Natural killer cell (primary cell): ENCODE measurements around the gene ASTN2. TPM values are rescaled to one million over a fixed set of nuclear protein-coding genes. Genes with fewer than 3 reads are reported as not detected.

Experiments used
- ATAC-seq, 3 donors: fragments of 150-1000 bp in 2 of 3; fragments of 200-7000 bp in 1 of 3; cut with Tn5 transposase; 1 replicate in 1 of 3; 2 replicates in 2 of 3; pipeline ENCODE4 v1.10.0; 2021; ENCODE audit warnings: mild to moderate bottlenecking in 2 of 3, moderate library complexity in 2 of 3
- DNase-seq, 2 donors: peaks; one replicate each; pipeline versions ENCODE4 v3.0.0 to v3.0.0-alpha.2; 2013 to 2021; ENCODE audit warnings: mixed read lengths in 1 of 2
- H3K27ac ChIP-seq: one replicate; pipeline ENCODE4 v1.5.1; 2013; ENCODE audit warnings: mild to moderate bottlenecking, low read length
- H3K27me3 ChIP-seq: one replicate; pipeline ENCODE4 v1.6.1; 2013; ENCODE audit warnings: low read length; ENCODE audit not compliant: control insufficient read depth, insufficient read depth
- H3K36me3 ChIP-seq: one replicate; pipeline ENCODE4 v1.6.1; 2013; ENCODE audit warnings: low read length; ENCODE audit not compliant: control insufficient read depth, insufficient read depth
- H3K4me1 ChIP-seq: one replicate; pipeline ENCODE4 v1.6.1; 2013; ENCODE audit warnings: low read length; ENCODE audit not compliant: control insufficient read depth, insufficient read depth
- H3K4me3 ChIP-seq: one replicate; pipeline ENCODE4 v1.5.1; 2013; ENCODE audit warnings: low read length
- H3K9me3 ChIP-seq: one replicate; pipeline ENCODE4 v1.6.1; 2013; ENCODE audit warnings: low read length; ENCODE audit not compliant: control insufficient read depth, insufficient read depth
- H3K27ac Mint-ChIP-seq, 2 donors: one replicate each; pipeline ENCODE4 v1.8.0; 2022; ENCODE audit warnings: mild to moderate bottlenecking in 2 of 2, mixed read lengths in 2 of 2, moderate library complexity in 1 of 2
- H3K27me3 Mint-ChIP-seq, 2 donors: one replicate each; pipeline ENCODE4 v1.8.0; 2022; ENCODE audit warnings: low read depth in 2 of 2, mixed read lengths in 2 of 2
- H3K36me3 Mint-ChIP-seq: one replicate; pipeline ENCODE4 v1.8.0; 2022; ENCODE audit warnings: mixed read lengths
- H3K4me1 Mint-ChIP-seq, 2 donors: one replicate each; pipeline ENCODE4 v1.8.0; 2022; ENCODE audit warnings: mixed read lengths in 2 of 2
- H3K4me3 Mint-ChIP-seq: one replicate; pipeline ENCODE4 v1.8.0; 2022; ENCODE audit warnings: mild to moderate bottlenecking, moderate library complexity, mixed read lengths
- H3K9me3 Mint-ChIP-seq, 2 donors: one replicate each; pipeline ENCODE4 v1.8.0; 2022; ENCODE audit warnings: mixed read lengths in 2 of 2
- WGBS: methylation state at CpG from one replicate; pipeline ENCODE4 v1.1.7; 2013; ENCODE audit warnings: missing lambda C conversion rate; ENCODE audit not compliant: insufficient coverage; 5-methylcytosine and 5-hydroxymethylcytosine counted together
- intact Hi-C: fragments of 100-400 bp; cut with micrococcal nuclease; formaldehyde crosslinking; loops from one replicate; pipeline ENCODE4 v1.14.2; 2022
- total RNA-seq, 4 donors: library from RNA; stranded (reverse); fragments of 120-200 nt in 1 of 4; gene quantifications; one replicate each; pipeline versions ENCODE4 v1.2.3 to v1.2.4, GENCODE V29; 2013 to 2022
- TF ChIP-seq, protein P1 (sequence below): fragments of 200-600 bp; IDR thresholded peaks from one replicate; pipeline ENCODE4 v1.8.0; 2022; ENCODE audit warnings: antibody characterized with exemption

The ASTN2 gene
- total RNA-seq, 3 donors from 2014 or later (not counting 1 experiment from before 2014, with no cell fraction given), result 3.0 to 3.5 (median 3.2) TPM

DNA sequence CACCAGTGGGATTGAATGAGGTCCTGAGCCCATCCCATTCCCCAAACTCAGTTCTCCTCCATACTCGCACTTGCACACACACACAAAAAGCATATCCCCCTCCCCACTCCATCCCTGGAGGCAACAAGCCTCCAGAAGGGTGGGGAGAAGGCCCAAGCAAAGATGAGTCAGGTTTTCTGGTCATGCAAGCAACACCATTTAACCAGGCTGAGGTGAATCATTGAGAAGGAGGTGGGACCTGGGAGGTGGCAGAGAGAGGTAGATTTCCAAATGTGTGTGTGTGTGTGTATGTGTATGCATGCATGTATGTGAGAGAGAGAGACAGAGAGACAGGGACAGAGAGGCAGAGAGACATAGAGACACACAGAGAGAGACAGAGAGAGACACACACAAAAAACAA lies 913.0 kb downstream of the ASTN2 start:
- no peaks in the 10 kb centered on the region for H3K27me3 Mint-ChIP-seq
- no peak for DNase-seq
- no peak overlapping the region for H3K27ac ChIP-seq
- no peak overlapping the region for H3K4me3 ChIP-seq
- no peak overlapping the region for H3K4me3 Mint-ChIP-seq
- whole genome bisulfite sequencing, result 89% methylated on average over 1 of the region's 1 CpG
- H3K27me3 ChIP-seq, result no peaks in the 10 kb centered on the region
- no peaks in the 10 kb centered on the region for H3K4me1 ChIP-seq
- H3K4me1 Mint-ChIP-seq, result no peaks in the 10 kb centered on the region
- intact Hi-C loops, result no loop called here
- H3K9me3 Mint-ChIP-seq, result peaks cover 16 to 23% of the 10 kb centered on the region in 2 donors
- no peaks in the 10 kb centered on the region for H3K36me3 ChIP-seq
- TF ChIP-seq, protein P1, sequence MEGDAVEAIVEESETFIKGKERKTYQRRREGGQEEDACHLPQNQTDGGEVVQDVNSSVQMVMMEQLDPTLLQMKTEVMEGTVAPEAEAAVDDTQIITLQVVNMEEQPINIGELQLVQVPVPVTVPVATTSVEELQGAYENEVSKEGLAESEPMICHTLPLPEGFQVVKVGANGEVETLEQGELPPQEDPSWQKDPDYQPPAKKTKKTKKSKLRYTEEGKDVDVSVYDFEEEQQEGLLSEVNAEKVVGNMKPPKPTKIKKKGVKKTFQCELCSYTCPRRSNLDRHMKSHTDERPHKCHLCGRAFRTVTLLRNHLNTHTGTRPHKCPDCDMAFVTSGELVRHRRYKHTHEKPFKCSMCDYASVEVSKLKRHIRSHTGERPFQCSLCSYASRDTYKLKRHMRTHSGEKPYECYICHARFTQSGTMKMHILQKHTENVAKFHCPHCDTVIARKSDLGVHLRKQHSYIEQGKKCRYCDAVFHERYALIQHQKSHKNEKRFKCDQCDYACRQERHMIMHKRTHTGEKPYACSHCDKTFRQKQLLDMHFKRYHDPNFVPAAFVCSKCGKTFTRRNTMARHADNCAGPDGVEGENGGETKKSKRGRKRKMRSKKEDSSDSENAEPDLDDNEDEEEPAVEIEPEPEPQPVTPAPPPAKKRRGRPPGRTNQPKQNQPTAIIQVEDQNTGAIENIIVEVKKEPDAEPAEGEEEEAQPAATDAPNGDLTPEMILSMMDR, result no peak
- H3K9me3 ChIP-seq, result peaks cover 3% of the 10 kb centered on the region
- no peak for ATAC-seq
- no peaks in the 10 kb centered on the region for H3K36me3 Mint-ChIP-seq
- H3K27ac Mint-ChIP-seq, result no peak overlapping the region

DNA sequence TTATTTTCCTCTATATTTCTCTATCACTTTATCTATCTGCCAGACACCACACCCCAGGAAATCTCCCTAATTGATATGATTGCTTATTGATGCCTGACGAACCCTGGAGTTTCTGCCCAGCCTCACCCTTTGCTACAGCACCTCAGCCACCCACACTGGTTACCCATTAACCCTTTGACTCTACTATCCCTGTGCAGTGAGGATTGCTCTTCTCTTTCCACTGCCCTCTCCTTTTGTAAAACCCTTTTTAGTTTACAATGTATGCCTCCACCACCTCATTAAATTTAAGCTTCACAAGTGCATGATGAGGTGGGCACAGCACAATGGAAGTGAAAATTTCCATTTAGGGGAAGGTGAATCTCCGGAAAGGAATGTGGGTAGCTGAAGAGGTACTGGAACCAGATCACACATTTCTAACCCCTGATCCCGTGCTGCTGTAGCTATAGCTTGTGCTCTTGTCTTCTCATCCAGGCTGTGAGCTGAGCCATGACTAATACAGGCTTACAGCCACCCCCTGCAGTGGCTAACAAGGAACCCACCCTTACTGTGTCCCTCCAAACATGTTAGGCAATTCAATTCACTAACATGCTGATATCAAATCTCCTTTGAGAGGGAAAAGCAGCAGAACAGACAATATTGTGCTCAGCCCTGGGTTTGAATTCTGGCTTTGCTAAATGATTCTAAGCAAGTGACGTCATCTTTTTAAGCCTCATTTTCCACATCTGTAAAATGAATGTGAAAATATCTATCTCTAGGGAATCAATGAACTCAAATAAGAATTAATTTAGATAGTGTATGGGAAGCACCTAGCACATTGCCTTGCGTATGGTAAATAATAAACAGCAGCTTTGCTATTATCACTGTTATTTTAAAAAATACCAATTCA lies 914.6 kb downstream of the ASTN2 start:
- Histone ChIP-seq H3K27me3 (no peaks in the 10 kb centered on the region), H3K27ac (no peak overlapping the region), H3K36me3 (no peaks in the 10 kb centered on the region), H3K4me3 (no peak overlapping the region), H3K4me1 (no peaks in the 10 kb centered on the region), H3K9me3 (no peaks in the 10 kb centered on the region)
- TF ChIP-seq, protein P1, result no peak
- Mint-ChIP-seq H3K4me3 (no peak overlapping the region), H3K27ac (no peak overlapping the region), H3K4me1 (no peaks in the 10 kb centered on the region), H3K36me3 (no peaks in the 10 kb centered on the region), H3K27me3 (no peaks in the 10 kb centered on the region), H3K9me3 (peaks cover 15 to 19% of the 10 kb centered on the region in 2 donors)
- DNase-seq (no peak), ATAC-seq (no peak)
- intact Hi-C loops, result no loop called here
- 54% methylated on average over 3 of the region's 5 CpGs for WGBS

DNA sequence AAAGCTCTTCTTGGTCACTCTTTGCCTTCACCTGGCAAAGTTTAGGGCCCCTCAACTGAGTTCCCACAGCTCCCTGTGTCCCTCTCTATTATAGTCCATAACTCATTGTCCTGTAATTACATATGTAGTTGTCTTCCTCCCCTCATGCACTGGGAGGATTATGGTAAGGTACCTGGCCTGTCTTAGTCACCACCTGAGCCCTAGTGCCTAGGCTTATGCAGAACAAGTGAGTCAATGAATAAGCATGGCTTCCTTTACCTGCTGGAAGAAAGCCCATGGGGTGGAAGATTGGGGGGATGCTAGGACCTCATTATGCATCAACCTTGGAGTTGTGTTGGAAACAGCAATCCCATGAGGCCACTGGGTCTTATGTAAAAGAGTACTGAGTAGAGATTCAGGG lies 915.4 kb downstream of the ASTN2 start:
- no peaks in the 10 kb centered on the region for H3K4me1 Mint-ChIP-seq
- intact Hi-C loops, result no loop called here
- no peak overlapping the region for H3K4me3 Mint-ChIP-seq
- peaks cover 15 to 19% of the 10 kb centered on the region in 2 donors for H3K9me3 Mint-ChIP-seq
- H3K27me3 Mint-ChIP-seq, result no peaks in the 10 kb centered on the region
- H3K27ac ChIP-seq, result no peak overlapping the region
- DNase-seq, result no peak
- no peak overlapping the region for H3K4me3 ChIP-seq
- no peak for ATAC-seq
- TF ChIP-seq, protein P1, result no peak
- no peaks in the 10 kb centered on the region for H3K9me3 ChIP-seq
- no peaks in the 10 kb centered on the region for H3K27me3 ChIP-seq
- no peaks in the 10 kb centered on the region for H3K36me3 ChIP-seq
- no peaks in the 10 kb centered on the region for H3K4me1 ChIP-seq
- H3K27ac Mint-ChIP-seq, result no peak overlapping the region
- no peaks in the 10 kb centered on the region for H3K36me3 Mint-ChIP-seq
